K562 (cell line): Measurements from ENCODE around the gene ZPR1. TPM values are rescaled to one million over a fixed set of nuclear protein-coding genes. Genes with fewer than 3 reads are reported as not detected.

Experiments used
- ASH1L ChIP-seq: fragments of 450-650 bp; IDR thresholded peaks from 2 replicates; pipeline ENCODE4 v1.6.1; 2018; ENCODE audit warnings: borderline replicate concordance, mild to moderate bottlenecking, low read depth; ENCODE audit not compliant: partially characterized antibody
- C11orf30 ChIP-seq: fragments of 450-650 bp; IDR thresholded peaks from 2 replicates; pipeline ENCODE4 v1.6.1; 2016; ENCODE audit warnings: low read depth, mild to moderate bottlenecking
- CREBBP ChIP-seq: IDR thresholded peaks from one replicate; pipeline ENCODE4 v1.6.1; 2012; ENCODE audit warnings: low read depth, mild to moderate bottlenecking, control low read depth, inconsistent platforms, low read length
- FOXO4 ChIP-seq: fragments of 450-650 bp; formaldehyde crosslinking; IDR thresholded peaks from 2 replicates; pipeline ENCODE4 v1.4.0; 2020; ENCODE audit warnings: mild to moderate bottlenecking, moderate library complexity
- GABPA ChIP-seq: fragments of 200-800 bp; sonication (Bioruptor generic); conservative IDR thresholded peaks from 2 replicates; pipeline ENCODE4 v1.6.1; 2016; ENCODE audit warnings: low read depth, missing genetic modification characterization, missing compliant biosample characterization
- HMBOX1 ChIP-seq: sonication (generic); IDR thresholded peaks from 2 replicates; pipeline ENCODE4 v1.6.1; 2016
- TAF9B ChIP-seq: fragments of 450-650 bp; IDR thresholded peaks from 2 replicates; pipeline ENCODE4 v1.6.1; 2018; ENCODE audit warnings: mild to moderate bottlenecking; ENCODE audit not compliant: partially characterized antibody
- WHSC1 ChIP-seq: IDR thresholded peaks from one replicate; pipeline ENCODE4 v1.6.1; 2012; ENCODE audit warnings: low read length, control low read depth, inconsistent platforms
- ZNF212 ChIP-seq: fragments of 450-650 bp; formaldehyde crosslinking; IDR thresholded peaks from 2 replicates; pipeline ENCODE4 v1.4.0; 2020; ENCODE audit warnings: mild to moderate bottlenecking
- ZNF239 ChIP-seq: fragments of 250-450 bp; sonication (Bioruptor Pico); IDR thresholded peaks from 2 replicates; pipeline ENCODE4 v1.4.0; 2020; ENCODE audit warnings: mild to moderate bottlenecking
- polyA plus RNA-seq, 8 experiments: library from polyadenylated mRNA; depleted of rRNA in 4 of 8; stranded (reverse) in 5 of 8; unstranded in 3 of 8; fragments of >200 nt; fragmentation: Nextera tagmentation in 2 of 8; fragmentation: Illumina TruSeq in 1 of 8; extraction: Ambion mirVana in 2 of 8; extraction: Trizol in 1 of 8; gene quantifications; 2 replicates each; pipeline versions ENCODE4 v1.2.1 to v1.2.3, GENCODE V29; 2011 to 2014; ENCODE audit warnings: inconsistent platforms in 1 of 8, missing spikeins in 1 of 8
- total RNA-seq, 7 experiments: library from RNA; depleted of rRNA in 6 of 7; stranded (reverse); fragments of >200 nt in 6 of 7; fragmentation: Illumina TruSeq in 2 of 7; extraction: Trizol in 2 of 7; gene quantifications; 2 replicates each; pipeline versions ENCODE4 v1.2.1 to v1.2.3, GENCODE V29; 2011 to 2021; ENCODE audit warnings: low replicate concordance in 1 of 7
- TF ChIP-seq, protein P1 (sequence below): fragments of 450-650 bp; IDR thresholded peaks from 2 replicates; pipeline ENCODE4 v1.6.1; 2016; ENCODE audit warnings: low read depth
- TF ChIP-seq, protein P2 (sequence below): IDR thresholded peaks from 3 replicates; pipeline ENCODE4 v1.6.1; 2011; ENCODE audit warnings: borderline replicate concordance, mild to moderate bottlenecking, moderate library complexity; ENCODE audit not compliant: insufficient read length; ENCODE audit errors: extremely low read depth

ZPR1 gene
- total and polyA plus RNA-seq, 9 of the 15 experiments (the other 6 are each of a cell fraction or from before 2014, with no cell fraction given), result 13.0 to 120 (median 83.8) TPM

GRCh38 chr11:116800610-116801009 lies 12.8 kb upstream of the ZPR1 start (continued):
- no peak for TF ChIP-seq FOXO4 (CRISPR knock-in tag)
- TF ChIP-seq TAF9B, result no peak
- no peak for TF ChIP-seq ZNF239 (CRISPR knock-in tag)
- TF ChIP-seq CREBBP, result no peak
- TF ChIP-seq ASH1L, result no peak
- TF ChIP-seq, protein P1, sequence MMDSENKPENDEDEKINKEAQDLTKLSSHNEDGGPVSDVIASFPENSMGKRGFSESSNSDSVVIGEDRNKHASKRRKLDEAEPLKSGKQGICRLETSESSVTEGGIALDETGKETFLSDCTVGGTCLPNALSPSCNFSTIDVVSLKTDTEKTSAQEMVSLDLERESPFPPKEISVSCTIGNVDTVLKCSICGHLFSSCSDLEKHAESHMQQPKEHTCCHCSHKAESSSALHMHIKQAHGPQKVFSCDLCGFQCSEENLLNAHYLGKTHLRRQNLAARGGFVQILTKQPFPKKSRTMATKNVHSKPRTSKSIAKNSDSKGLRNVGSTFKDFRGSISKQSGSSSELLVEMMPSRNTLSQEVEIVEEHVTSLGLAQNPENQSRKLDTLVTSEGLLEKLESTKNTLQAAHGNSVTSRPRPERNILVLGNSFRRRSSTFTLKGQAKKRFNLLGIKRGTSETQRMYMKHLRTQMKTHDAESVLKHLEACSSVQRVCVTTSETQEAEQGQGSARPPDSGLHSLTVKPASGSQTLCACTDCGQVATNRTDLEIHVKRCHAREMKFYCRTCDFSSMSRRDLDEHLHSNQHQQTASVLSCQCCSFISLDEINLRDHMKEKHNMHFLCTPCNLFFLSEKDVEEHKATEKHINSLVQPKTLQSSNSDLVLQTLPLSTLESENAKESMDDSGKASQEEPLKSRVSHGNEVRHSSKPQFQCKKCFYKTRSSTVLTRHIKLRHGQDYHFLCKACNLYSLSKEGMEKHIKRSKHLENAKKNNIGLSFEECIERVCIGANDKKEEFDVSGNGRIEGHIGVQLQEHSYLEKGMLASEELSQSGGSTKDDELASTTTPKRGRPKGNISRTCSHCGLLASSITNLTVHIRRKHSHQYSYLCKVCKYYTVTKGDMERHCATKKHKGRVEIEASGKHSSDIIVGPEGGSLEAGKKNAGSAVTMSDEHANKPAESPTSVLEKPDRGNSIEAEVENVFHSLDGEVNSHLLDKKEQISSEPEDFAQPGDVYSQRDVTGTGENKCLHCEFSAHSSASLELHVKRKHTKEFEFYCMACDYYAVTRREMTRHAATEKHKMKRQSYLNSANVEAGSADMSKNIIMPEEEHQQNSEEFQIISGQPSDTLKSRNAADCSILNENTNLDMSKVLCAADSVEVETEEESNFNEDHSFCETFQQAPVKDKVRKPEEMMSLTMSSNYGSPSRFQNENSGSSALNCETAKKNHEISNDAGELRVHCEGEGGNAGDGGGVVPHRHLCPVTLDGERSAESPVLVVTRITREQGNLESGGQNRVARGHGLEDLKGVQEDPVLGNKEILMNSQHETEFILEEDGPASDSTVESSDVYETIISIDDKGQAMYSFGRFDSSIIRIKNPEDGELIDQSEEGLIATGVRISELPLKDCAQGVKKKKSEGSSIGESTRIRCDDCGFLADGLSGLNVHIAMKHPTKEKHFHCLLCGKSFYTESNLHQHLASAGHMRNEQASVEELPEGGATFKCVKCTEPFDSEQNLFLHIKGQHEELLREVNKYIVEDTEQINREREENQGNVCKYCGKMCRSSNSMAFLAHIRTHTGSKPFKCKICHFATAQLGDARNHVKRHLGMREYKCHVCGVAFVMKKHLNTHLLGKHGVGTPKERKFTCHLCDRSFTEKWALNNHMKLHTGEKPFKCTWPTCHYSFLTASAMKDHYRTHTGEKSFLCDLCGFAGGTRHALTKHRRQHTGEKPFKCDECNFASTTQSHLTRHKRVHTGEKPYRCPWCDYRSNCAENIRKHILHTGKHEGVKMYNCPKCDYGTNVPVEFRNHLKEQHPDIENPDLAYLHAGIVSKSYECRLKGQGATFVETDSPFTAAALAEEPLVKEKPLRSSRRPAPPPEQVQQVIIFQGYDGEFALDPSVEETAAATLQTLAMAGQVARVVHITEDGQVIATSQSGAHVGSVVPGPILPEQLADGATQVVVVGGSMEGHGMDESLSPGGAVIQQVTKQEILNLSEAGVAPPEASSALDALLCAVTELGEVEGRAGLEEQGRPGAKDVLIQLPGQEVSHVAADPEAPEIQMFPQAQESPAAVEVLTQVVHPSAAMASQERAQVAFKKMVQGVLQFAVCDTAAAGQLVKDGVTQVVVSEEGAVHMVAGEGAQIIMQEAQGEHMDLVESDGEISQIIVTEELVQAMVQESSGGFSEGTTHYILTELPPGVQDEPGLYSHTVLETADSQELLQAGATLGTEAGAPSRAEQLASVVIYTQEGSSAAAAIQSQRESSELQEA, result no peak
- no peak for TF ChIP-seq WHSC1
- TF ChIP-seq C11orf30, result peak; percentile 66; the same call in 1 of the 2 replicates
- TF ChIP-seq GABPA (tag), result no peak
- no peak for TF ChIP-seq HMBOX1
- no peak for TF ChIP-seq ZNF212 (CRISPR knock-in tag)
- TF ChIP-seq, protein P2, sequence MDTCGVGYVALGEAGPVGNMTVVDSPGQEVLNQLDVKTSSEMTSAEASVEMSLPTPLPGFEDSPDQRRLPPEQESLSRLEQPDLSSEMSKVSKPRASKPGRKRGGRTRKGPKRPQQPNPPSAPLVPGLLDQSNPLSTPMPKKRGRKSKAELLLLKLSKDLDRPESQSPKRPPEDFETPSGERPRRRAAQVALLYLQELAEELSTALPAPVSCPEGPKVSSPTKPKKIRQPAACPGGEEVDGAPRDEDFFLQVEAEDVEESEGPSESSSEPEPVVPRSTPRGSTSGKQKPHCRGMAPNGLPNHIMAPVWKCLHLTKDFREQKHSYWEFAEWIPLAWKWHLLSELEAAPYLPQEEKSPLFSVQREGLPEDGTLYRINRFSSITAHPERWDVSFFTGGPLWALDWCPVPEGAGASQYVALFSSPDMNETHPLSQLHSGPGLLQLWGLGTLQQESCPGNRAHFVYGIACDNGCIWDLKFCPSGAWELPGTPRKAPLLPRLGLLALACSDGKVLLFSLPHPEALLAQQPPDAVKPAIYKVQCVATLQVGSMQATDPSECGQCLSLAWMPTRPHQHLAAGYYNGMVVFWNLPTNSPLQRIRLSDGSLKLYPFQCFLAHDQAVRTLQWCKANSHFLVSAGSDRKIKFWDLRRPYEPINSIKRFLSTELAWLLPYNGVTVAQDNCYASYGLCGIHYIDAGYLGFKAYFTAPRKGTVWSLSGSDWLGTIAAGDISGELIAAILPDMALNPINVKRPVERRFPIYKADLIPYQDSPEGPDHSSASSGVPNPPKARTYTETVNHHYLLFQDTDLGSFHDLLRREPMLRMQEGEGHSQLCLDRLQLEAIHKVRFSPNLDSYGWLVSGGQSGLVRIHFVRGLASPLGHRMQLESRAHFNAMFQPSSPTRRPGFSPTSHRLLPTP, result no peak
